Lower leg skin (tissue), 4 donors: Measurements from ENCODE around the gene DNAH10. TPM values are rescaled to one million over a fixed set of nuclear protein-coding genes. Genes with fewer than 3 reads are reported as not detected.

Experiments used
- DNase-seq, 2 donors: peaks; one replicate each; pipeline ENCODE4 v3.0.0-alpha.2; 2019; ENCODE audit warnings: low spot score in 2 of 2
- H3K4me3 ChIP-seq: fragments of 200-600 bp; sonication (generic); 2 replicates; pipeline ENCODE4 v1.5.1; 2017; ENCODE audit warnings: mild to moderate bottlenecking, low read depth; ENCODE audit not compliant: poor library complexity, severe bottlenecking
- POLR2A ChIP-seq, 2 donors: fragments of 450-650 bp; IDR thresholded peaks; one replicate each; pipeline ENCODE4 v1.6.1; 2016 to 2017; ENCODE audit warnings: antibody characterized with exemption in 2 of 2, mild to moderate bottlenecking in 1 of 2, moderate library complexity in 1 of 2
- WGBS, 2 donors: methylation state at CpG; one replicate each; pipeline ENCODE4 v1.1.5; 2018; 5-methylcytosine and 5-hydroxymethylcytosine counted together
- intact Hi-C: fragments of 100-400 bp; cut with DNase I; formaldehyde crosslinking; loops from one replicate; pipeline ENCODE4 v1.15.0; 2023; ENCODE audit warnings: low total_unique reads
- total RNA-seq, 4 donors: library from RNA; depleted of rRNA; stranded (reverse); fragments of >200 nt; gene quantifications; one replicate each; pipeline ENCODE4 v1.1.0, GENCODE V29; 2016
- TF ChIP-seq, protein P1 (sequence below), 3 donors: fragments of 450-650 bp; IDR thresholded peaks; one replicate each; pipeline ENCODE4 v1.5.1; 2016; ENCODE audit warnings: antibody characterized with exemption in 3 of 3, mild to moderate bottlenecking in 3 of 3, moderate library complexity in 2 of 3

DNAH10 gene
- total RNA-seq, 4 donors from 2014 or later: 0.02 to 0.27 (median 0.06) TPM; not detected in 1

DNA sequence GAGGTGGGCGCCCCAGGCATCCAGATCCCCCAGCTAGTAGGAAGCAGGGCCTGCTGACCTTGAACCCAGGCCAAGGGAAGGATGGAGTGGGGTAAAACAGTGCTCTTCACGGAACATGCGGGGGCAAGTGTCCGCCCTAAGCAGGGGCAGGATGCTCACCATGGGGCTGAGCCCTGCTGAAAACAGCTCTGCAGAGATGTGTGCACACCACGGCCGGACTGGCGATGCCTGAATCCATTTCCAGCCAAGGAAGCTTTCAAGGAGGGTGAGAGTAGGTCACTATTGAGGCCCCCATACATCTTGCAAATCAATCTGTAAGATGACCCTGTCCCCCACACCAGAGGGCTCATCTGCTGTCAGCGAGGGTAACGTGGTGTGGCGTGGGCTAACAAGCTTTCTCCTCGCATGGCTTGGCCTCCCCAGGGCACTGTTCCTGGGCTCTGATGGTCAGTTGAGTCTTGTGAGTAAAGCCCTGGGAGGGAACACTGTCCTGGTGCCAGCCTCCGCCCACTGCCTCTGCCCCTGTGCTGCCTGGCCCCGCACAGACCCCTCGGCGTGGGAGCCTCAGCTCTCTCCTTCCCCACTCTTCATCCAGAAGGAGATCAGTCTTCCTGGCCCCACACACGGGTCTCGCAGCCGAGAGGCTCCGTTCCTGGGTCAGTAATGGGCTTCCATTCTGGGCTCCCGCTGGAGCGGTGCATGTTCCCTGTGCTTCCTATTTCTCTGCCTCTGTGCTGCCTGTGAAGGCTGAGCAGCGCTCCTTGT is 141.4 kb downstream of the DNAH10 start:
- no peak for DNase-seq
- intact Hi-C loops: no loop called here
- 85 to 86% methylated on average over 22 of the region's 22 CpGs for WGBS, 2 donors
- TF ChIP-seq POLR2A (IDR thresholded peaks at IDR 0.05): no peak
- TF ChIP-seq, protein P1, sequence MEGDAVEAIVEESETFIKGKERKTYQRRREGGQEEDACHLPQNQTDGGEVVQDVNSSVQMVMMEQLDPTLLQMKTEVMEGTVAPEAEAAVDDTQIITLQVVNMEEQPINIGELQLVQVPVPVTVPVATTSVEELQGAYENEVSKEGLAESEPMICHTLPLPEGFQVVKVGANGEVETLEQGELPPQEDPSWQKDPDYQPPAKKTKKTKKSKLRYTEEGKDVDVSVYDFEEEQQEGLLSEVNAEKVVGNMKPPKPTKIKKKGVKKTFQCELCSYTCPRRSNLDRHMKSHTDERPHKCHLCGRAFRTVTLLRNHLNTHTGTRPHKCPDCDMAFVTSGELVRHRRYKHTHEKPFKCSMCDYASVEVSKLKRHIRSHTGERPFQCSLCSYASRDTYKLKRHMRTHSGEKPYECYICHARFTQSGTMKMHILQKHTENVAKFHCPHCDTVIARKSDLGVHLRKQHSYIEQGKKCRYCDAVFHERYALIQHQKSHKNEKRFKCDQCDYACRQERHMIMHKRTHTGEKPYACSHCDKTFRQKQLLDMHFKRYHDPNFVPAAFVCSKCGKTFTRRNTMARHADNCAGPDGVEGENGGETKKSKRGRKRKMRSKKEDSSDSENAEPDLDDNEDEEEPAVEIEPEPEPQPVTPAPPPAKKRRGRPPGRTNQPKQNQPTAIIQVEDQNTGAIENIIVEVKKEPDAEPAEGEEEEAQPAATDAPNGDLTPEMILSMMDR (IDR thresholded peaks at IDR 0.05): no peak
- no peak overlapping the region for H3K4me3 ChIP-seq

DNA sequence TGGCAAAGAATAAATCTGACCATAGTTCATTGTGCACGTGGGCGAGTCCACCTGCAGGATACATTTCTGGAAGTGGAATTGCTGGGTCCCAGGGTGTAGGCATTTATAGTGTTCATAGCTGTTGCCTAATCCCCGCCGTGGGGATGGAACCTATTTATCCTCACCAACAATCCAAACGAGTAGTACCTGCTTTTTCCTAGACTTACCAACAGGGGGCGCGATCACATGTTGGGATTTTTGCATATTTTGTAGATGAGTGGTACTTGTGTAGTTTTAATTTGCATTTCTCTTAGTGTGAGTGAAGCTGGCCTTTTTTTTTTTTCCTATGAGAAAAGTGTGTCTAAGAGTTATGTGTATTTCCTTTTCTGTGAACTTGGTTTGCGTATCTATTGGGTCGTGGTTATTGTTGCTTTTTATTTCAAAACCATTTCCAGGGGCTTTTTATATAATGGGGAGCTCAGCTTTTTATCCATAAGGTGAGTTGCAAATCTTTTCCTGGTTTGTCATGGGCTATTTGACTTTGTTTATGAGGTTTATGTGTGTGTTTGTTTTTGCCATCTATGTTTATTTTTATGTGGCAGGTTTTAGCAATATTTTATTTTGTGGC is 143.3 kb downstream of the DNAH10 start:
- 24 to 36% methylated on average over 9 of the region's 9 CpGs for WGBS, 2 donors
- TF ChIP-seq POLR2A (IDR thresholded peaks at IDR 0.05): no peak
- TF ChIP-seq, protein P1 (IDR thresholded peaks at IDR 0.05): peak in 1 of 3 donors; percentile 24
- DNase-seq: peak in 1 of 2 donors; percentile 62
- H3K4me3 ChIP-seq: no peak overlapping the region
- intact Hi-C loops: no loop called here

GRCh38 chr12:123906711-123907420 is 144.8 kb downstream of the DNAH10 start:
- no peak for TF ChIP-seq POLR2A (IDR thresholded peaks at IDR 0.05)
- TF ChIP-seq, protein P1 (IDR thresholded peaks at IDR 0.05): no peak
- H3K4me3 ChIP-seq: no peak overlapping the region
- WGBS, 2 donors: 95 to 97% methylated on average over 7 of the region's 7 CpGs
- DNase-seq: no peak
- intact Hi-C loops: no loop called here

DNA sequence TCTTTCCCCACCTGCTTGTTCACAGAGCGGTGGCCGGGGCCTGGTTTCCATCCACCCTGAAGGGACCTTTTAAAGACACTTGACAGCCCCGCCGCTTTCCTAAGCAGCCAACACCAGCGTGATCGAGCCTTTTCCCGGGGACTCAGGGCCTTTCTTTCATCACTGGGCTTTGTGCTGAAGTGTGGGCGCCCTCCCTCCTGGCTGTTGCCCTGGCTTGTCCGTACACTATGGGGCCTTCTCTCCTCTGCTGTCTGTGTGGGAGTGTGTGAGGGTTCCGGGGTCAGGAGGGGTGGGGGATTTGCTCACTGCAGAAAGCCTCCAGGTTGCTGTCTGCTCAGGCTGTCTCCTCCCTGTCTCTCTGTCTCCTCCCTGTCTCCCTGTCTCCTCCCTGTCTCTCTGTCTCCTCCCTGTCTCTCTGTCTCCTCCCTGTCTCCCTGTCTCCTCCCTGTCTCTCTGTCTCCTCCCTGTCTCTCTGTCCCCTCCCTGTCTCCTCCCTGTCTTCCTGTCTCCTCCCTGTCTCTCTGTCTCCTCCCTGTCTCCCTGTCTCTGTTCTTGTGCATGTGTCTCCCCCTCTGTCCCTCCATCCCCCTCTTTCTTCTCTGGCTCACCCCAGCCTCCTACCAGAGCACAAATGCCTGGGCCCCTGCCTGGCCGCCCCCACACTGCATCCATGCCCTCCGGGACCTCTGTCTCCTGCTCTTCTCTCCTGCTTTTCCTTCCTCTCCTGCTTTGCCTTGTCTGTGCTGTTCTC is 145.8 kb downstream of the DNAH10 start:
- TF ChIP-seq, protein P1 (IDR thresholded peaks at IDR 0.05): no peak
- no peak overlapping the region for H3K4me3 ChIP-seq
- intact Hi-C loops: no loop called here
- 51 to 54% methylated on average over 11 to 12 of the region's 12 CpGs for WGBS, 2 donors
- DNase-seq: no peak

DNA sequence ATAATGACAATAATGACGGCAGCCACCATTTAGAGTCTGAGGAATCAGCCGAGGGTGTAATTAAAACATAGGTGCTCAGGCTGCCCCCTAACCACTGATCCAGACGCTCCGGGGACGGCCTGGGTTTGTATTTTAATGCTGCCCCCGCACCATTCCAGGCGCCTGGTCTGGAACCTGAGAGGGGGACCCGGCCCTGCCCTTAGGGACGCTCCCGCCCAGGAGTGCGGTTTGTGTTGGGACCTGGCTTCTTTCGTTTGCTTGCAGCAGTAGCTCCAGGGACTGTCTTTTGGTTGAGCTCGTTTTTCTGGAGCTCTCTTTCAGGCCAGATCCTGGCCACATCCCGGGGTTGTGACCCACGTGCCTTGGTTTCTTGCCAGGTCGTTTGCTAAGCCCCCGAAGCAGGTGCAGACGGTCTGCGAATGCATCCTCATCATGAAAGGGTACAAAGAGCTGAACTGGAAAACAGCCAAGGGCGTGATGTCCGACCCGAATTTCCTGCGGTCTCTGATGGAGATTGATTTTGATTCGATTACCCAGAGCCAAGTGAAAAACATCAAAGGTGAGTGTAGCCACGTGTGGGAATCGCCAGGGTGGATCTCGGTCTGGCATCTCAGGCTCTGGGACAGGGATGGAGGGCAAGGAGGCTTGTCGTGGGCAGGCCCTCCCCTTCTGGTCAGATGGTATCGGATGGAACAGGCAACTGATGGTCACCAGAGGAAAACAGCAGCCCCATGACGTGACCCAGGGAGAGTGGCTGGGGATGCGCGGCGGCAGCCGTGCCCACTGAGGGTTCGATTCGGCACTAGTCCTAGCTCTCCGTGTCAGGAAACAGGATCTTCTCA is 147.0 kb downstream of the DNAH10 start:
- TF ChIP-seq, protein P1 (IDR thresholded peaks at IDR 0.05): no peak
- no peak for TF ChIP-seq POLR2A (IDR thresholded peaks at IDR 0.05)
- DNase-seq: no peak
- H3K4me3 ChIP-seq: no peak overlapping the region
- 43 to 54% methylated on average over 37 of the region's 37 CpGs for WGBS, 2 donors
- intact Hi-C loops: no loop called here
